NOMO-1 (cell line): Measurements from ENCODE around the gene DOCK3.
A peak's percentile ranks its signal among the peaks of the same experiment; 100 is the strongest.
"Not testable (repeated sequence)": the region's sequence is repeated elsewhere in the genome, so short reads cannot be mapped to it uniquely, and the experiment has no call there.

Experiments used
- DNase-seq, 2 experiments: peaks; one replicate each; lab custom pipeline; 2025; ENCODE audit not compliant: unreplicated experiment in 2 of 2; lab: John Stamatoyannopoulos, UW

DOCK3 gene

GRCh38 chr3:51279448-51279847 is 604.7 kb downstream of the DOCK3 start:
- DNase-seq: no peak

GRCh38 chr3:51280176-51280575 is 605.4 kb downstream of the DOCK3 start:
- no peak for DNase-seq

- DNase-seq: no peak
These were observed 608.2 kb downstream of the DOCK3 start for GRCh38 chr3:51282931-51283330.

- no peak for DNase-seq
These were observed 608.7 kb downstream of the DOCK3 start for GRCh38 chr3:51283421-51283820.

GRCh38 chr3:51295625-51296024 is 620.9 kb downstream of the DOCK3 start:
- DNase-seq: peak in 1 of 2 experiments; percentile 1

GRCh38 chr3:51297333-51297732 is 622.6 kb downstream of the DOCK3 start:
- DNase-seq: no peak

- DNase-seq: no peak
These were observed 629.5 kb downstream of the DOCK3 start for GRCh38 chr3:51304230-51304629.

- no peak for DNase-seq
These were observed 631.4 kb downstream of the DOCK3 start for GRCh38 chr3:51306093-51306492.

GRCh38 chr3:51307458-51307857 is 632.7 kb downstream of the DOCK3 start:
- DNase-seq: no peak

GRCh38 chr3:51307945-51308607 is 633.3 kb downstream of the DOCK3 start:
- not testable (repeated sequence) for DNase-seq

GRCh38 chr3:51311055-51311454 is 636.3 kb downstream of the DOCK3 start:
- peak; percentile 0 to 3 for DNase-seq

- DNase-seq: no peak
These were observed 653.5 kb downstream of the DOCK3 start for GRCh38 chr3:51328206-51328605.

- DNase-seq: no peak
These were observed 655.3 kb downstream of the DOCK3 start for GRCh38 chr3:51330046-51330445.

GRCh38 chr3:51332156-51332555 is 657.4 kb downstream of the DOCK3 start:
- no peak for DNase-seq

GRCh38 chr3:51333021-51333420 is 658.3 kb downstream of the DOCK3 start:
- DNase-seq: no peak

GRCh38 chr3:51336261-51336660 is 661.5 kb downstream of the DOCK3 start:
- DNase-seq: no peak

- DNase-seq: no peak
These were observed 662.9 kb downstream of the DOCK3 start for GRCh38 chr3:51337666-51338065.

GRCh38 chr3:51338632-51339031 is 663.9 kb downstream of the DOCK3 start:
- DNase-seq: no peak

GRCh38 chr3:51340013-51340829 is 665.5 kb downstream of the DOCK3 start:
- DNase-seq: no peak

- DNase-seq: no peak
These were observed 666.4 kb downstream of the DOCK3 start for GRCh38 chr3:51340989-51341636.

GRCh38 chr3:51343918-51344687 is 669.4 kb downstream of the DOCK3 start:
- no peak for DNase-seq
